GM23248 (cell line): Measurements from ENCODE around the gene PAXX.

Source experiments
- EZH2 ChIP-seq: fragments of 200-600 bp; sonication (generic); IDR thresholded peaks from 2 replicates; pipeline ENCODE4 v1.6.1; 2018; ENCODE audit warnings: antibody characterized with exemption, mild to moderate bottlenecking; ENCODE audit not compliant: insufficient read depth, poor library complexity, severe bottlenecking
- EZH2phosphoT487 ChIP-seq: fragments of 200-600 bp; sonication (generic); IDR thresholded peaks from 2 replicates; pipeline ENCODE4 v1.6.1; 2018; ENCODE audit warnings: antibody characterized with exemption, moderate library complexity, mild to moderate bottlenecking, low read depth; ENCODE audit not compliant: insufficient read depth

GRCh38 chr9:137042751-137043727 lies 50.8 kb downstream of the PAXX start:
- TF ChIP-seq EZH2 (no peak), EZH2phosphoT487 (no peak)
